ENCODE measurements around the gene ABCB9.
"Not testable (repeated sequence)": the region's sequence is repeated elsewhere in the genome, so short reads cannot be mapped to it uniquely, and the experiment has no call there.

Gene ABCB9

GRCh38 chr12:122961531-122962329 is 4.5 kb downstream of the ABCB9 start:
- DNase-seq, result no peak

GRCh38 chr12:122960193-122960569 is 6.1 kb downstream of the ABCB9 start:
- no peak for DNase-seq

GRCh38 chr12:122959566-122960192 is 6.6 kb downstream of the ABCB9 start:
- DNase-seq, result no peak

- DNase-seq, result no peak
Measured at GRCh38 chr12:122958198-122958888, 7.9 kb downstream of the ABCB9 start.

- DNase-seq, result no peak
Measured at GRCh38 chr12:122956035-122956434, 10.2 kb downstream of the ABCB9 start.

GRCh38 chr12:122955156-122955555 is 11.1 kb downstream of the ABCB9 start:
- DNase-seq, result no peak

GRCh38 chr12:122951979-122952892 is 14.0 kb downstream of the ABCB9 start:
- peak; percentile 53 for DNase-seq

GRCh38 chr12:122951406-122951805 is 14.9 kb downstream of the ABCB9 start:
- no peak for DNase-seq

- DNase-seq, result no peak
Measured at GRCh38 chr12:122949816-122950675, 16.2 kb downstream of the ABCB9 start.

GRCh38 chr12:122949405-122949804 is 16.9 kb downstream of the ABCB9 start:
- DNase-seq, result no peak

GRCh38 chr12:122948605-122949004 is 17.7 kb downstream of the ABCB9 start:
- DNase-seq, result no peak

GRCh38 chr12:122947352-122947792 is 18.9 kb downstream of the ABCB9 start:
- DNase-seq, result peak; percentile 6

- DNase-seq, result peak; percentile 95
Measured at GRCh38 chr12:122946690-122947341, 19.4 kb downstream of the ABCB9 start.

GRCh38 chr12:122944605-122945592 is 21.4 kb downstream of the ABCB9 start:
- DNase-seq, result no peak

GRCh38 chr12:122943196-122943595 is 23.1 kb downstream of the ABCB9 start:
- DNase-seq, result no peak

GRCh38 chr12:122942637-122943036 is 23.6 kb downstream of the ABCB9 start:
- no peak for DNase-seq

GRCh38 chr12:122941351-122941750 is 24.9 kb downstream of the ABCB9 start:
- DNase-seq, result not testable (repeated sequence)

- DNase-seq, result no peak
Measured at GRCh38 chr12:122939125-122939524, 27.1 kb downstream of the ABCB9 start.

GRCh38 chr12:122937622-122938091 is 28.6 kb downstream of the ABCB9 start:
- no peak for DNase-seq

GRCh38 chr12:122935318-122935717 is 30.9 kb downstream of the ABCB9 start:
- DNase-seq, result no peak

All from GDM1 (cell line).